DND-41 (cell line): ENCODE measurements around the gene CLDN11.

Experiments
- ATAC-seq: fragments of 200-7000 bp; cut with Tn5 transposase; 3 replicates; pipeline ENCODE4 v1.9.1; 2021; ENCODE audit warnings: low read depth; ENCODE audit not compliant: insufficient read depth
- DNase-seq: peaks from one replicate; pipeline ENCODE4 v3.0.0-alpha.2; 2020
- H2AFZ ChIP-seq: 2 replicates; pipeline ENCODE4 v1.6.0; 2012; ENCODE audit warnings: low read depth, low read length
- H3K27ac ChIP-seq: 2 replicates; pipeline ENCODE4 v1.5.1; 2012; ENCODE audit warnings: low read length, inconsistent platforms
- H3K27me3 ChIP-seq: fragments of 200-600 bp; sonication (generic); 2 replicates; pipeline ENCODE4 v1.6.0; 2012; ENCODE audit warnings: low read length, mild to moderate bottlenecking, inconsistent platforms; ENCODE audit not compliant: insufficient read depth, poor library complexity
- H3K36me3 ChIP-seq: 2 replicates; pipeline ENCODE4 v1.5.1; 2012; ENCODE audit warnings: low read length, inconsistent platforms; ENCODE audit not compliant: insufficient read depth
- H3K4me1 ChIP-seq: 2 replicates; pipeline ENCODE4 v1.5.1; 2012; ENCODE audit warnings: mild to moderate bottlenecking, low read length; ENCODE audit not compliant: insufficient read depth
- H3K4me2 ChIP-seq: 2 replicates; pipeline ENCODE4 v1.6.0; 2012; ENCODE audit warnings: mild to moderate bottlenecking, moderate library complexity, low read length, inconsistent platforms; ENCODE audit not compliant: insufficient read depth
- H3K4me3 ChIP-seq, 2 experiments: fragments of 200-600 bp in 1 of 2; shearing (Covaris generic) in 1 of 2; 2 replicates each; pipeline ENCODE4 v1.5.1; 2012 to 2016; ENCODE audit warnings: inconsistent platforms in 2 of 2, low read length in 2 of 2, mild to moderate bottlenecking in 2 of 2, low read depth in 1 of 2, moderate library complexity in 1 of 2
- H3K79me2 ChIP-seq: 2 replicates; pipeline ENCODE4 v1.6.0; 2012; ENCODE audit warnings: low read length, inconsistent platforms; ENCODE audit not compliant: insufficient read depth
- H3K9ac ChIP-seq: 2 replicates; pipeline ENCODE4 v1.6.0; 2012; ENCODE audit warnings: low read depth, mild to moderate bottlenecking, inconsistent platforms, low read length, moderate library complexity
- H3K9me3 ChIP-seq: 2 replicates; pipeline ENCODE4 v1.5.1; 2012; ENCODE audit warnings: low read length, moderate library complexity, mild to moderate bottlenecking, inconsistent platforms; ENCODE audit not compliant: insufficient read depth, severe bottlenecking
- H4K20me1 ChIP-seq: 2 replicates; pipeline ENCODE4 v1.6.0; 2012; ENCODE audit warnings: low read length; ENCODE audit not compliant: insufficient read depth
- EZH2 ChIP-seq: IDR thresholded peaks from 3 replicates; pipeline ENCODE4 v1.6.1; 2012; ENCODE audit warnings: borderline replicate concordance, low read depth, mild to moderate bottlenecking, moderate library complexity, low read length, inconsistent platforms; ENCODE audit not compliant: severe bottlenecking
- TF ChIP-seq, protein P1 (sequence below): IDR thresholded peaks from 2 replicates; pipeline ENCODE4 v1.5.1; 2012; ENCODE audit warnings: borderline replicate concordance, low read length, moderate library complexity, mild to moderate bottlenecking; ENCODE audit not compliant: poor library complexity, severe bottlenecking; ENCODE audit errors: extremely low read depth

The CLDN11 gene

DNA sequence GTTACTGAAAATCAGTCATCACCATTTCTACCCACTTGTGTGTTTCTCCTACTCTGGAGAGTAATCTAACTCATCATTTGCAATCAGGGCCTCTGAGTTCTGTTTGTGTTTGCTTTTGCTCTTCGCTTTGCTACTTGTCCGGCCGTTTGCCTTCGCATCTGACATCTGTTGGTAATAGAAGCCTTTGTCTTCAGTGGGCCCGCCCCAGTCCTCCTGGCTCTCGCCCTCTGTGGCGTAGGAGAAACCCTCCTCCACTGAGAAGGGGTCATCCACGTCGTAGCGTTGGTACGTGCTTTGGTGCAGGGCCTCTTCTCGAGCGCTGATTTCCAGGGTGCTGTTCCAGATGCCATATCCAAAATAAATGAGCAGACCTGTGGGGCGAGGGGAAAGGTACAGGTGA is 48.3 kb downstream of the CLDN11 start:
- Histone ChIP-seq H3K27me3 (peaks cover 11% of the 10 kb centered on the region), H3K79me2 (no peaks in the 10 kb centered on the region), H3K9ac (no peak overlapping the region), H3K4me1 (no peaks in the 10 kb centered on the region), H3K4me3 (no peak overlapping the region), H3K4me2 (no peak overlapping the region), H2AFZ (no peak overlapping the region), H3K27ac (no peak overlapping the region), H3K9me3 (no peaks in the 10 kb centered on the region), H3K36me3 (no peaks in the 10 kb centered on the region), H4K20me1 (no peaks in the 10 kb centered on the region)
- DNase-seq (no peak), ATAC-seq (no peak)
- no peak for TF ChIP-seq EZH2
- TF ChIP-seq, protein P1, sequence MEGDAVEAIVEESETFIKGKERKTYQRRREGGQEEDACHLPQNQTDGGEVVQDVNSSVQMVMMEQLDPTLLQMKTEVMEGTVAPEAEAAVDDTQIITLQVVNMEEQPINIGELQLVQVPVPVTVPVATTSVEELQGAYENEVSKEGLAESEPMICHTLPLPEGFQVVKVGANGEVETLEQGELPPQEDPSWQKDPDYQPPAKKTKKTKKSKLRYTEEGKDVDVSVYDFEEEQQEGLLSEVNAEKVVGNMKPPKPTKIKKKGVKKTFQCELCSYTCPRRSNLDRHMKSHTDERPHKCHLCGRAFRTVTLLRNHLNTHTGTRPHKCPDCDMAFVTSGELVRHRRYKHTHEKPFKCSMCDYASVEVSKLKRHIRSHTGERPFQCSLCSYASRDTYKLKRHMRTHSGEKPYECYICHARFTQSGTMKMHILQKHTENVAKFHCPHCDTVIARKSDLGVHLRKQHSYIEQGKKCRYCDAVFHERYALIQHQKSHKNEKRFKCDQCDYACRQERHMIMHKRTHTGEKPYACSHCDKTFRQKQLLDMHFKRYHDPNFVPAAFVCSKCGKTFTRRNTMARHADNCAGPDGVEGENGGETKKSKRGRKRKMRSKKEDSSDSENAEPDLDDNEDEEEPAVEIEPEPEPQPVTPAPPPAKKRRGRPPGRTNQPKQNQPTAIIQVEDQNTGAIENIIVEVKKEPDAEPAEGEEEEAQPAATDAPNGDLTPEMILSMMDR: no peak

DNA sequence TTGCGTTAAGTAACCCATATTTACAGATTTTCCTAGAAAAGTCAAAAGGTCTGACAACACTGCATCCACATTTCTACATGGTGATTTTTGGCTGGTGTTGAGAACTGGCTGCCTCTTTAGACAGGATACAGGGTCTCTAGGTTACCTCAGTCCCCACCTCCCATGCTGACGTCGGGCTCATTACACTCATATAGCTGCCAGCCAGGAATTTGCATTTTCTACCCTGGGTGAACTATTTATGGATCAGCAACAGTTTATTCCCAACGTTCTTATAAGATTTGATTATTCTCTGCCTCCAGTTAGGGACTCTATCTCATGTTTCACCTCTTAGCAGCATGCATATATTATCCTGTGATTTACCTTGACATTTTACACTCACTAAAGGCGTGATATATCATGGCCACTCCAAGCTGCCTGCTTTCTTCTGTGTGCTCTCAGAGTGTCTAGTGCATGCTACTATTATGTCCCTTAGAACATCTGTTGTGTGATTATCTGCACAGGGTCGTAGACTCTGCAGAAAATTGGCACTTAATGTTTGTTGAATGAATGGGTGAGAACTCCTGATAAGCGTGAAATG is 49.0 kb downstream of the CLDN11 start:
- H3K4me3 ChIP-seq: no peak overlapping the region
- TF ChIP-seq, protein P1: no peak
- no peak for TF ChIP-seq EZH2
- peaks cover 11% of the 10 kb centered on the region for H3K27me3 ChIP-seq
- no peaks in the 10 kb centered on the region for H3K9me3 ChIP-seq
- no peaks in the 10 kb centered on the region for H3K4me1 ChIP-seq
- ATAC-seq: no peak
- DNase-seq: no peak
- H4K20me1 ChIP-seq: no peaks in the 10 kb centered on the region
- H3K4me2 ChIP-seq: no peak overlapping the region
- H3K79me2 ChIP-seq: no peaks in the 10 kb centered on the region
- no peak overlapping the region for H3K9ac ChIP-seq
- no peak overlapping the region for H3K27ac ChIP-seq
- H2AFZ ChIP-seq: no peak overlapping the region
- H3K36me3 ChIP-seq: no peaks in the 10 kb centered on the region

DNA sequence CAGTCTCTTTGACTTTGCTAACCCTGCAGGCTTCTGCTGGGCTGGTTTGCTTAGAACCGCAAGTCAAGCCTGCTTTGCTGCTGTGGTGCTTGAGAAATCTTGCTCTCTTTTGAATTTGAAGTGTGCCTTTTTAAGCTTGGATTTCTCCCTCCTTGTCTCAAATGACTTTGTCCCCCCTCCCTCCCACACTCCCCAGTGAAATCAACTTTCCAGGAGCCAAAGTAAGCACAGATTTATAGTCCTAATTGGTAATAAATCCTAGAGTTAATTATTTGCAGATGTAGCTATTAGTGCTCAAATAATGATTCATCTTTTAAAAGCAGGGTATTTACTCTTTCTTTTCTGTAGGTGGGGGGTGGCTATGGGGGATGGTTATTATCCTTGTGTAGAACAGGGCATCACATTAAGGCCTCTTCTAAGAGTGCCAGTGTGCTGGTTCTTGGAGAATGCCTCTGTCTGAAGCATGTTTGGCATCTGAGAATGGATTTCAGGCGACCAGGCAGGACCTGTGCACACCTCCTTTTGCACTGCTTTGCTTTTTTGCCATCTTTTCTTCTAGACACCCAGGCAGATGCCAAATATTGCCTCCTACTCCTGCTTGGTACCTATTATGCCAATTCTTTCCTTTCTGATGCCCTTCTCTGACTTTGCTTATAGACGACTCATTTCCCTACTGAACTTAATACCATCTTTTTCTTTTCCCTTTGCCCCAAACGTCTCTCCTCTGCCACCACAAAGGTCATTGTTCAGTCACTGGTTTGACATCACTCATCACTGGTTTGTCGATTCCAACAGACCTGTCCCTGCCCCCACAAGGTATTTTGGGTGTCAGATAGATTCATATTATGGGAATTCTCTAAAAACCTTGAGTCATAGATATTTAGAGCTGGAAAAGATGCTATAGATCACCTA is 50.7 kb downstream of the CLDN11 start:
- Histone ChIP-seq H3K4me2 (no peak overlapping the region), H3K27me3 (peaks cover 14% of the 10 kb centered on the region), H3K4me1 (no peaks in the 10 kb centered on the region), H2AFZ (no peak overlapping the region), H3K9me3 (no peaks in the 10 kb centered on the region), H3K27ac (no peak overlapping the region), H3K4me3 (no peak overlapping the region), H4K20me1 (no peaks in the 10 kb centered on the region), H3K36me3 (no peaks in the 10 kb centered on the region), H3K9ac (no peak overlapping the region), H3K79me2 (no peaks in the 10 kb centered on the region)
- TF ChIP-seq EZH2: no peak
- TF ChIP-seq, protein P1: no peak
- ATAC-seq (no peak), DNase-seq (no peak)
